KG1 (cell line): ENCODE measurements around the gene POLR2E.
"Not testable (repeated sequence)": the region's sequence is repeated elsewhere in the genome, so short reads cannot be mapped to it uniquely, and the experiment has no call there.

Experiments used
- DNase-seq: peaks from one replicate; lab custom pipeline; 2025; lab: John Stamatoyannopoulos, UW

Gene POLR2E

GRCh38 chr19:1094978-1095701 is at the start of gene POLR2E:
TSS of gene POLR2E (minus strand) at chr19:1095375. CDS start at chr19:1095315, 60 bp downstream.
- peak; percentile 90 for DNase-seq

DNA sequence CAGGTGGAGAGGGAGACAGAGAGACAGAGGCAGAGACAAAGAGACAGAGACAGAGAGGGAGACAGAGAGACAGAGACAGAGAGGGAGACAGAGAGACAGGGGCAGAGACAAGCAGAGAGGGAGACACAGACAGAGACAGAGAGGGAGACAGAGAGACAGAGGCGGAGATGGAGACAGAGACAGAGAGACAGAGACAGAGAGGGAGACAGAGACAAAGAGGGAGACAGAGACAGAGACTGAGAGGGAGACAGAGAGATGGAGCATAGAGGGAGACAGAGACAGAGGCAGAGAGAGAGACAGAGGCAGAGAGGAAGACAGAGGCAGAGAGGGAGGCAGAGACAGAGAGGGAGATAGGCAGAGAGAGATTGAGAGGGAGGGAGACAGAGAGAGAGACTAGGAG is 49.6 kb upstream of the POLR2E start:
- DNase-seq: no peak

GRCh38 chr19:1143828-1144399 is 48.7 kb upstream of the POLR2E start:
- DNase-seq: no peak

- DNase-seq: no peak
Observed at GRCh38 chr19:1141944-1142343, 46.8 kb upstream of the POLR2E start.

- DNase-seq: no peak
Observed at GRCh38 chr19:1140272-1141027, 45.3 kb upstream of the POLR2E start.

DNA sequence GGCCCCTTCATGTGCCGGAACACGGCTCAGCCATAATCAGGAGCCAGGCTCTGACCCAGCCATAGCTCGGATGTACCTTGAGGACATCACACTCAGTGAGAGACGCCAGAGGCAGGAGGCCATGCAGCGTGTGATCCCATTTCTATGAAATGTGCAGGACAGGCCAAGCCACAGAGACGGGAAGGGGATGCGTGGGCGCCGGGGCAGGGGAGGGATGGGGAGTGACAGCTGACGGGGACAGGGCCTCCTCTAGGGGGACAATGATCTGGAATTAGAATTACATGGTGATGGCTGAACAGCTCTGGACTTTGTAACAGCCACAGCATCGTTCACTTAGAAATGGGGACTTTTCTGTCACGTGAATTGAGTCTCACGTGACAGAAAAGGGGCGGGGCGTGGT is 44.0 kb upstream of the POLR2E start:
- DNase-seq: no peak

- no peak for DNase-seq
Observed at GRCh38 chr19:1138121-1138520, 42.9 kb upstream of the POLR2E start.

- no peak for DNase-seq
Observed at GRCh38 chr19:1136621-1137317, 41.6 kb upstream of the POLR2E start.

- DNase-seq: no peak
Observed at GRCh38 chr19:1136201-1136600, 41.0 kb upstream of the POLR2E start.

DNA sequence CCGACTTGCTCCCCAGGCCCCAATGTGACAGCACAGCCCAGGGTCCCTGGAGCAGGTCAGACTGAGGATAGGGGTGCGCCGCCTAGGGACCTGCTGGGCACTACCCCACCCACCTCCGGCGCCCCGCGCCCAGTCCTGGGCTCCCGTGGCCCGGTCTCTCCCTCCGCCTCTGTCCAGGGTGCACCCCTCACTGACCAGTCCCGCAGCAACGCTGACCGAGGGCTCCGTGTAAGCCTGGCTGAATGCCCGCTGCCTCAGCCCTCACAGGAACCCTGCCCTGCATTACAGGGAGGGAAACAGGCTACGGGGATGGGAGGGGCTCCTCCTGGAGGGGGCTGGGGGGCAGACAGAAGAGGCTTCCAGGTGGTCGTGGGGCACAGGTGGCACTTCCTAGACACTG is 40.3 kb upstream of the POLR2E start:
- DNase-seq: no peak

DNA sequence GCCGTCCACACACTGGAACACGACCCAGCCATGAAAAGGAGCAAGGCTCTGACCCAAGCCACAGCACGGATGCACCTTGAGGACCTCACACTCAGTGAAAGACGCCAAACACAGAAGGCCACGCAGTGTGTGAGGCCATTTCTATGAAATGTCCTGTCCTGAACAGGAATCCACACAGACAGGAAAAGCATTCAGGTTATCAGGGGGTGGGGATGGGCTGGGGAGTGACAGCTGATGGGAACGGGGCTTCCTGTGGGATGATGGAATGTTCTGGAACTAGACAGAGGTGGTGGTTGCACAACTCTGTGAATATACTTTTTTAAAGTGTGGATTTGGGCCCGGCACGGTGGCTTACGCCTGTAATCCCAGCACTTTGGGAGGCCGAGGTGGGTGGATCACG is 39.3 kb upstream of the POLR2E start:
- DNase-seq: no peak

DNA sequence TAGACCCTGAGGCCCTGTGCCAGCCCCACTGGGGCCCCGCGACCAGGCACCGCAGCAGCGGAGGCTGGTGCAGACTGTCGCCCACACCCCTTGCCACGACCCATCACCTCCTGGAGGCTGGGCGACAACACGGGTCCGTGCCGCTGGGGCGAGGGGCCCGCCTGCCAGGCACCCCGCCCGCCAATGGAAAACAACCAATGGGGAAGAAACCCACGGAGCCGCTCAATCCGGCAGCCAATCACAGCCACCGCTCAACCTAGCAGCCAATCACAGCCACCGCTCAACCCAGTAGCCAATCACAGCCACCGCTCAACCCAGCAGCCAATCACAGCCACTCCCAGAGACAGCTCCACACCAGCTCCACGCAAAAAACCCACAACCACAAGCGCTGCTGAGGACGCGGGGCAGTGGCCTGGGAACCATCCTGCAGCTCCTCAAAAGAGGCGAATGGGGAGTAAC is 38.3 kb upstream of the POLR2E start:
- peak; percentile 14 for DNase-seq

DNA sequence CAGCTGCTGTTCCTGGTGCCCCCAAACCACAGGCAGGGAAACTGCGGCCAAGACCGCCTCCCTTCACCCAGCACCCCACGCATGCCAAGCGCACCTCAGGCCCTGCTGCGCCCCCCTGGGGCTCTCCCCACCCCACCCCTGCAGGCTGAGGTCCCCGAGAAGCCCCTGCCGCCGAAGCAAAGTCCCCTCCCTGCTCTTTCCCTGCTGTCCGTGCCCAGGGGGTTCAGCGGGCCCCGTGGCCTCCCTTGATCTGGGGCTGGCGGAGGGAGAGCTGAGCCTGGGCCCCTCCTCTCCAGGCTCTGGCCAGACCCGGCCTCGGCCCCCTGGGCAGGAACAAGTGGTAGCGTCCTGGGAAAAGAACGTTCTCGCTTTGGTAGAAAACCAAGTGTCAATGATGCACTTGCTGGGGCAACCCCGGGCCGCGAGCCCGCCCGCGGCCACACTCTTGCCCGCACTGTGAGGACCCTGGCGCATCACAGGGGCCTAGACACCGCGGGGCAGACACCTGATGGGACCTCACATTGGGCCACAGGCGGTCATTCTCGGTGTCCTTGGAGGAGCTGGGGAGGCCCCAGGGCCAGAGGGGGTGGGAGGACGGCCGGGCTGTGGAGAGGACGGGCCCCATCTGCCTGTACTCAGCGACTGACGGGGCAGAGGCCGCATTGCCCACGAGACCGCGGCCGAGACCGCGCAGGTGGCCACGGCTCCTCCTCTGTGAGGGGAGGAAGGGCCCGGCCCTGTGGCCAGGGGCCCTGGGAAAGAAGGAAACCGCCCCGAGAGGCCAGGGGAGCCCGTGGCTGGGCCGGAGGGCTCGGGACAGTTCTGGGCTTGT is 37.6 kb upstream of the POLR2E start:
- DNase-seq: peak; percentile 56

DNA sequence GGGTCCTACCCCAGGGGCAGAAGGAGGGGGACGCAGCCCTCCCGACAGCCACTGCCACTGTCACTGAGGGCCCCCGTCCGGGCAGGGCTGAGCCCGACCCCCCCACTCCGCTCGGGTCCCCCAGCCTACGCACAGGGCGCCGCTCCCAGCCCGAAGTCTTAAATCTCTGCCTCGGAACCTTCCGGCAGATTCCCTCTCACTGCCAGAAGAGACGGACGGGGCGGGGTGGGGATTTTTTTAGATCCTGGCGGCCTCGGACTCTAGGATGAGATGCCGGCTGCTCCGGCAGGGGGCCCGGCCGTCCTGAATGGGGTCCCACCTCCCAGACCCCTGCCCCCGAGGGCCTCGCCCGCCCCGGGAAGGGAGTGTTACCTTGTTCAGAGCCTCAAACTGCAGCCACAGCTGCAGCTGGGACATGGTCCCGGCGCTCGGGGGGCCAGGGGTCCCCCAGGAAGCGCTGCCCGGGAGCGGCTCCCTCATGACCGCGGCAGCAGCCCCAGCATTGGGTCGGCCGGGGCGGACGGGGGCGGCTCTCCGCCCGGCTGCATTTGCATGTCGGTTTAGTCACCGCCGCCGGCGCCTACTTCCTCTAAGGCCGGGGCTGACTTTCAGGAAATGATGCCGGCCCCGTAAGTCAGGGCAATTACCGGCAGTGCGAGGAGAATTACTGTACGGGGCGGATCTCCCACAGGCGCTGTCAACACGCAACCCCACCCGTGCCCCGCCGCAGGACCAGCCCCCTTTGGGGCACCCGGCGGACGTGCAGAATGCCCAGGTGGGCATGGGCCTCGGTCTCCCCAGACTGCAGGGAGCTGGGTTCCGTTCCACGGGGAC is 36.8 kb upstream of the POLR2E start:
- DNase-seq: peak; percentile 68

DNA sequence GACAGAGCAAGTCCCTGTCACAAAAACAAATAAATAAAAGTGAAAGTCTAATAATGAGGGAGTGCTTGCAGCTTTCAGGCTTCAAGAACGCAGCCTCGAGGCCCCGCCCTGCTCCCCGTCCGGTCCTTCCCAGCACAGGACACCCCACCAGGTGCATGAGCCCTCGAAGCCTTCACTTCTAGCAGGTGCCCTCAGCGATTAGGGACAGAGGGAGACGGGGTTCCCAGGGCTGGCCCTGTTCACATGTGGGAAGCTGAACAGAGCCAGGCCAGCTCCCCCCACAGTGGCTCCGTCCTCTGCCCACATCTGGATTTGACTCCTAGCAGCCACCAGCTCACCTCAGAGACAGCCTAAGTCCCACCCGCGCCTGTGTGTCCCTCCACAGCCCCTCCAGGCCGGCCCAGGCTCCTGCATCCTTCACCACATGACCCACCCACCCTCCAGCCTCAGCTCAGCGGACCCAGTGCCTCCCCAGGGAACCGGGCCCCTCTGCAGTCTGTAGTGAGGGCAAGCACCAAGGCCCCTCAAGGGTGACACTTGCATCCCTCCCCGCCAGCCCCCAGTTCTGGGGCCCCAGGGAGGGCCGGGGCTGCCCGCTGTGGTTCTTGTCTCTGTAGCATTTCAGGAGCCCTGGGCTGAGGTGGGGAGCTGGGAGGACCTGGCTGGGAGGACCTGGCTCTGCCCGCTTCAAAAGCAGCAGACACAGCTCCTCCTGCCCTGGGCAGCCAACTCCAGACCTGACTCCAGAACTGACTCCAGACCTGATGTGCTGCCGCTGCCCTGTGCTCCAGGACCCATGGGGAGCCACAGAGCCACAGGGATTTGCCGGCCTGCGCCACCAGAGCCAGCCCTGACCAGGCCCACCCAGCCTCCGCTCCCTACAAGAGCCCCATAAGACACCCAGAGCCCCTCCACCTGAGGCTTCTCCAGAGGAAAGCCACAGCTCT is 35.9 kb upstream of the POLR2E start:
- DNase-seq: no peak

- no peak for DNase-seq
Observed at GRCh38 chr19:1129535-1129934, 34.4 kb upstream of the POLR2E start.

DNA sequence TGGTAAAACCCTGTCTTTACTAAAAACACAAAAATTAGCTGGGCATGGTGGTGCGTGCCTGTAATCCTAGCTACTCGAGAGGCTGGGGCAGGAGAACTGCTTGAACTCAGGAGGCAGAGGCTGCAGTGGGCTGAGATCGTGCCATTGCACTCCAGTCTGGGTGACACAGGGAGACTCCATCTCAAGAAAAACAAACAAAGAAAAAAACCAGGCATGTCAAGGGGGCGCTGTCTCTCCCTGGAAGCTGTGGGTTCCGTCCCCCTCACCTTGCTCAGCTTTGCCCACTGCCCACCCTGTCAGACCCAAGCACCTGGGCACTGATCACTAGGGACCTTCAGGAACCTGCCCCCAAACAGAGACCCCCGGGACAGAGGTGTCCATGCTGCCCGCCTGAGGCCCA is 33.9 kb upstream of the POLR2E start:
- not testable (repeated sequence) for DNase-seq

DNA sequence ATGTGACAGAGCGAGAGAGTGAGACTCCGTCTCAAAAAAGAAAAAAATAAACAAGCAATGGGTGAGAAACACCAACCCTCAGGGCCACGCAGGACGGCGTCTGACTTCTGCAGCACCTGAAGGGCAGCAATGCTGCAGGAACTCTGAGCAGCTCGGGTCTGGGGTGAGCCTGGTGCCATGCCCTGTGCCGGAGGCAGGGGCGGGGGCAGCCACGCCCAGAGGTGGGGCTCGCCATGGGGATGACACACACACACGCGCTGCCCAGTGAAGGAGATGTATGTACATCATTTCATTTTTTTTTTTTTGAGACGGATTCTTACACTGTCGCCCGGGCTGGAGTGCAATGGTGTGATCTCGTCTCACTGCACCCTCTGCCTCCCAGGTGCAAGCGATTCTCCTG is 32.9 kb upstream of the POLR2E start:
- DNase-seq: no peak

- DNase-seq: no peak
Observed at GRCh38 chr19:1126984-1127760, 32.0 kb upstream of the POLR2E start.
